Glomerular endothelial cell (primary cell): ENCODE results near the gene GLI3. TPM values are rescaled to one million over a fixed set of nuclear protein-coding genes. Genes with fewer than 3 reads are reported as not detected.

Experiments used
- DNase-seq: peaks from one replicate; pipeline ENCODE4 v3.0.0-alpha.2; 2011; ENCODE audit warnings: low read depth, low spot score; ENCODE audit errors: extremely low read depth
- total RNA-seq: library from RNA; depleted of rRNA; stranded (reverse); fragments of >200 nt; gene quantifications from 2 replicates; pipeline ENCODE4 v1.2.3, GENCODE V29; 2015

Gene GLI3
- total RNA-seq, 1 donor from 2014 or later = 10.9 TPM

DNA sequence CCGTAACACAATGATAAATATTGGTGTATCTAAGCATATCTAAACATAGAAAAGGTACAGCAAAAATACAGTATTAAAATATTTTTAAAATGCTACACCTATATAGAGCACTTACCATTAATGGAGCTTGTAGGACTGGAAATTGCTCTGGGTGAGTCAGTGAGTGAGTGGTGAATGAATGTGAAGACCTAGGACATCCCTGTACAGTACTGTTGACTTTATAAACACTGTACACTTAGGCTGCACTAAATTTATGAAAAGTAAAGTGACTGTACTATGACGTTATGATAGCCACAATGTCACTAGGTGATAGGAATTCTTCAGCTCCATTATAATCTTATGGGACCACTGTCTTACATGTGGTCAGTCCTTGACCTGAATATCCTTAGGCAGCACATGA, 147.0 kb downstream of the GLI3 start:
- DNase-seq = no peak

DNA sequence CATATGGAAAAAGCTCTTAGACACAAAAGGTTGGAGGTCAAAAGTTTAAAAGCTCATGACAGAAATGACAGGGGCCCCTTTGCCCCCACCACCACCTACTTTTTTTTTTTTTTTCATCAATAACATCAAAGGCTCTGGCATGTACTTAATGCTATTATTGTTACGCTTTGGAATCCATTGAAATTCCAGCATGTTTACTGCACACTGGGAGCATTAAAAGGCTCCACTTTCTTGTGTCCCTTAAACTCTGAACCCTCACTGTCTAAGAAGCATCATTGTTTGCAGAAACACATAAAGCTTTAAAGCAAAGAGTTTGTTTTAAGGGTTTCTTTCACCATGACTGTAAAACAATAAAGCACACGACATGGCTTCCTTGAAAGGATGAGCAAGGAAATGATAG, 149.4 kb downstream of the GLI3 start:
- no peak for DNase-seq

DNA sequence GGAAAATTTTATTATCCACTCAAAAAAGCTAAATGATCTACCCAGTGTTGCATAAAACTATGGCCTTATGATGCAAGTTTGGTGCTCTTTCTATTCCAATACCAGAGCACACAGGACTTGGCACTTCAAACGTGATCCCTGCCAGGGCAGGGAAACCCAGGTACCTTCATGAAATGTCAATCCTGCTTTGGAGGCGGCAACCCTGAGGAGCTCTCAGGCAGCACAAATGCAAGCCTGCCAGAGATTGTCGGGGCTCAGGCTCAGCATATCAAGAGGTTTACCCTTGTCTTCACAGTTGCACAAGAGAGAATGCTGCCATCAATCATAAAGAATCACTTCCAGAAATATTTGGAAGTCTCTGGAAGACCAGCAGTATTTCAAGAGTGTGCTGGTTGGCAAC, 151.5 kb downstream of the GLI3 start:
- DNase-seq = no peak

DNA sequence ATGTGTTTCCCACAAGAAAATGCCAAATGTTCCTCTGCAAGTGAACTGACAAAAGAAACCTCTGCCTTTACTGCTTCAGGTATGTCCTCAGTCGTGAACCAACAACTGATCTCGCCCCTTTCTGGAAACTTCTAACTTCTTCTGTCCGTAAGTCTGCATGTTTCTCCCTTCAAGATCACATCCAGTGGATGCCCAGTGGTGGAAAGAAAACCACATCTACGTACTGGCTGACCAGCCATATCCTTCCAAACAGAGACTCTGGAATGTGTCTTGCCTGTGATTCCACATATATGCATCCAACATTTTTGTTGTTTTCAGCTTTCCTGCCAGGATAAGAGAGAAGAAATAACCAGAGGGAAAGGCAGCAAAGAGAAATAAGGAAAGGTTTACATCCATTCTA, 152.7 kb downstream of the GLI3 start:
- DNase-seq = no peak

DNA sequence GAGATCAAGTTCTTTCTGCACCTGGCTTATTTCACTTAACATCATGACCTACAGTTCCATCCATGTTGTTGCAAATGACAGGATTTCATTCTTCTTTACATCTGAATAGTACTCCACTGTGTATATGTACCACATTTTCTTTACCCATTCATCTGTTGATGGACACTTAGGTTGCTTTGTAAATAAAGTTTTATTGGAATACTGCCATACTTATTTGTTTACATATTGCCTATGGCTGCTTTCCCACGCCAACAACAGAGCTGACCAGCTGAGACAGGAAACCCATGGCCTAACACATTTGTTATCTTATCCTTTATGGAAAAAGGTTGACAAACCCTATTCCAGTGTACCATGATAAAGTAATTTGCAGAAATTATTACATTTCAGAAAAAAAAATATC, 153.7 kb downstream of the GLI3 start:
- no peak for DNase-seq

DNA sequence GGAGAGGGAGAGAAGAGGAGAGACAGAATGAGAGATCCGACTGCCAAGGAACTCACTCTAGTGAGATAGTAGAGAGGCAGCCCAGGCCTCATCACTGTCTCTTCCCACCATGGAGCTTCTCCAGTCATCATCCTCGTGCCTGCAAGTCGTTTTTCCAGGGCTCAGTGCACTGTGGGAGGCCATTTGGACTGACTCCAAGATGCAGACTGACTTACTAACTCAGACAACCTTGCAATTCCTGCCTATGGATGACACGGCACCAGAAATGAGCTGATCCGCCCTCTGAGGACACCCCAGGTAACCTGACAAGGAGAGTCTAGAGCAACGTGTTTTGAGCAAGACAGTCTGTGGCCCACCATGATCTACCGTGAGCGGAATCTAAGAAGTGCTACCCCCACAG, 154.9 kb downstream of the GLI3 start:
- DNase-seq = no peak

DNA sequence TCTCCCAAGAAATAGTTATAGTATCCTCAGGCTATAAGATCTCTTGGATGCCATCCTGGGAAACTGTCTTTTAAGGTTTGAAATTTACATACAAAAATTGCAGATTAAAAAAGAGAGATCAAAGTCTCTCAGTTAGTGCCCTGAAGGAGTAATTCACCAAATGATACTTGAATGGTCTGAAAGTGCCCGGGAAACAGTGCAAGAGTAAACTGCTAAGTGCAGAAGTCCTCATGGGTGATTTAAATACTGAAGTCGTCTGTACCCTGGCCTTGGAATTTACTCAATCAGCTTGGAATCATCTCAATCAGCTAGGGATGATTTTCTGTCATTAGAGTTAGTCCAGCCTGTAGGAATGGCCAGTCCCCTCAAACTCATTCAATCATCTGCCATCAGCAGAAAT, 155.3 kb downstream of the GLI3 start:
- DNase-seq = no peak

DNA sequence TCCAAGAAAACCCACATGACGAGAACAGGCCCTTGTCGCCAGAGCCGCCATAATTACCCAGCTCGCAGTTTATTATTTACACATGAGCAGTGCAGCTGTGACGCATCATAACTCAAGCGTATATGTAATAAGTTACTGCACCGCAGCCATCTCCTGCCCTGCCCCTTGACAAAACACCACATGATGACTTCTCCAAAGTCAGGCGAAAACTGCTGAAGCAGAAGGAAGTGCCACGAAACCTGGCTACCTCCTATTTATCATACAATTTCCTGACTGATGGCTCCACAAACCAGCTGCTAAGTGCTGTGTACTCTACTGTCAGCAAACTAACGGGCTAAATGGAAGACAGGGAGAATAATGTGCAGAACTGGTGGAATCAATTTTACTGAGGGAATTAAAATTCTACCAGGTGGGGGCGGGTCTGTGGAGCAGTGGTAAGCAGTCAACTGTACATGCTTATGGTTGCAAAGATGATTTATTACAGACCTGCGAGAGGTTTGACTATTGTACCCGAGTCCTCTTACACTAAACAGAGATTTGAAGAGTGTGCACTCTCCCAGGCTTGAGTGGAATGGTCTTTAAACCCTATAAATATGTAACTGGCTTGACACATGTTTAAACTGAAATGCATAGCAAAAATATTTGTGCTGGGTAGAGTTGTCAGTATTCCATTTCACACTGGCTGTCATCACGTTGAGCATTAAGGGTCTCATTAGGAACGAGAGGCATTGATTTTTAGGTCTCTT, 156.0 kb downstream of the GLI3 start:
- no peak for DNase-seq

DNA sequence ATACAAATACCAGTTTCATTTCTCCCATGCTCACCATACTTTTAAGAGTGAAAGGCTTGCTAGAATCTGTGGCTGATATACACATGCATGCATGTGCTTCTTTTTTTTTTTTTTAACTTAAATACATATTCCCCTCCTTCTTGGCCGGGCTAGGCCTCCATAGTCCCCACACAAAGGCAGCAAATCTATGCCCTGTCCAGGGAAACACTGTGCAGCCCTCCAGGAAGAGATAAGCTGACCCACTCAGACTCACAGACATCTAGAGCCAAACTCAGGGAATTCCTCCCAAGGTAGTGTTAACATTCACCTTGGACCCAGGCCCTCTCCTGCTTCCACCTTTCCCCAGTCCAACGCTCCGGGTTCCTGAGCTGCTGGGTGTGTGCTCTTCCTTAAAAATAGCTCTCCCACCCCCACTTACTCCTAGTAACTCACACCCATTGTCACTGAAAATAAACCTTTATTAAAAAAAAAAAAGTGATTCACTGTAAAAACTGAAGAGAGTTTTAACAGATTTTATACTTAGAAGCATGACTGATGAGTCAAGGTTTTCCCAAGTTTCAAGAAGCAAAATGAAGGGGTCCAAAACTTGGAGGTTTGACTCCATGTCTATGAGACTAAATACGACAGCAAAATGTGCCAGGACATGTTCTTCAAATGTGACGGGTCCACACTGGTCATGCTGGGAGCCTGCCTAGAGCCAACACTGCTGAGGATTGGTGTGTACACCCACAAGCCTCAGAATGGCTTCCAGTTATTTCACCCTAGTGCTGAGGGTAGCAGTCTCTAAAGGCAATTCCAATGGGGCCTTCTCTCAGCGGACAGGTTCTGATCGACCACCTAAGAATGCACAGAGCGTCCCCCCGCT, 159.5 kb downstream of the GLI3 start:
- DNase-seq = no peak

DNA sequence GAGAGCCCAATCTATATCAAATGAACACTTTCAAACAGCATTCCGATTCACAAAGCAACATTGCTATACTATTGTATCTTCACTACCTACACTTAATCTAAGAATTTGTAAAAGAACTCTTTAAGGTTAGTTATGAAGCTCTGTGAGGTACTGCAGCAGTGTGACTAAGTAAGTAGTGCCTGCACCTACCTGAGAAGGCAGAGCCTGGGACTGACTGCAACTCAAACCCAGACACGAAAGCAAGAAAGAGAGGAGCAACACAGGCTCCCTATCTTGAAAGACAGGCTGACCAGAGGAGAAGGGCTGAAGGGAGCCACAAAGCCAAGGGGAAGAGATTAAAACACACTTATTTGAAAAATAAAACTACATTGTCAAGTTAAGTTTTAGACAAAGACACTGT, 160.1 kb downstream of the GLI3 start:
- DNase-seq = no peak

DNA sequence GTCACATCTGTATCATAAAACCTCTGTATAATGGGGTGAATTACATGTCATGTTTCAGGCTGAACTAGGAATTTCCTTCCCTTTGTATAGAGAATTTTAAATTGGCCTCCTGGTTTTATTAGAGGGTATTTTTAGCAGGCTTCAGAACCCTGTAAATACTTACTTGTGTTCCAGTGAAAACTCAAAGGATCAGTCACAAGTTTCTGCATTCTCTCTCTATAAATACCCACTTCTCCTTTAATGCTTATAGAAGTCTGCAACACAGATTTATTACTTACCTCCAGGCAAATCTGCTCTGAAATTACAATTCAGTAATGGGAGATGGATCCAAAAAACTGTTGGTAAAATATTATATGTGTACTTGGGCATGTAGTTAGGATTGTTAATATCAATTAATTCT, 161.6 kb downstream of the GLI3 start:
- DNase-seq = no peak

DNA sequence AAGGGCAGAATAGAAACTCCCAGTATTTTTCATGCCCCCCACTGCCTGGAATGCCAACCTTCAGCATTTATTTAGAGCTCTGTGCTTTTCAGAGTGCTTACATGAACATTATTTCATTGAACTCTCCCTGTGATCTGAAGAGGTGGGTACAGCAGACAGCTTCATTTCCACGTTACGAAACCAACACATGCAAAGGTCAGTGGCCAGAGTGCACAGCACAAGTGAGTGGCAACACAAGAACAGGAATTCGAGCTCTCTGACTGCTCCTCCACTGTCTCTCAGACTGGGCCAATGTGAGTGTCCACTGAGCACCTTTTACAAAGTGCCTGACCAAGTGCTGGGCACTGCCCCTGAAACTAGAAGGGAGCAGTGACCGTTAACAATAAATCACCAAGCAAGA, 162.9 kb downstream of the GLI3 start:
- no peak for DNase-seq

DNA sequence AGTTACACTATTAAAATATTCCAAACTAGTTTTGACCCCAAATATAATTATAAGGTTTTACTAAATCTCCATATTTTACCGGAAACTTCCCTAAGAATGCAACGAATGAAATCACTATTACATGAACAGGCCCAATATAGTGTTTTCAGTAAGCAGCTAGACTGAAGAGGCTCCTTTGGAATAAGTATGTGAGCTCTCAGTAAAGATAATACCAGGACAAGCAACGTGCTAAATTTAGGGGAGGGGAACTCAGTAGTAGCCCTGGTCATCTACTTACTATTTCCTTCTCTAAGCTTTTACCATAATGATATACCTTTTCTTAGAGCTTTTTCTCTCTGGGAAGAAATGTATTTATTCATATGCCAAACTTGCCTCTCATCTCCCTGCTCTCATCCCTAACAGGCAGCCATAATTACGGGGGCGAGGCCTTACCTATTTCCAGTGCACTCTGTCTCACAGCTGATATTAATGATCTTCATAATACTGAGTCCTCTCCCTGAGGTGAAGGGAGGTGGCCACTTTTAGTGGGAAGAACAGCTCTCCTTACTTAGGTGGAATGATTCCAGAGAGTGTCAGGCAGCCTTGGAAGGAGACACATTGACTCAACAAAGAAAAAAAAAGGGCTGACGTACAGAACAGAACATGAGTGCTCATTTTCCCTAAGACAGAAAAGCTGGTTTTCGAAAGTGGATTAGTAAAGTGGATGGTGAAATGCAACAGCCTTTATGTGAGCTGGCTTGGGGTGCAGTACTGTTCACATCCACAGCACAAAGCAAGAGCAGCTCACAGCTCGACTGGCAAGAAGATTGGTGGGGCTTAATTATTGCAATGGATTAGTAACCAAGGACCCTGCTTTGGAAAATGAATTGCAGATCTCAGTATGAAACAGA, 165.4 kb downstream of the GLI3 start:
- no peak for DNase-seq

DNA sequence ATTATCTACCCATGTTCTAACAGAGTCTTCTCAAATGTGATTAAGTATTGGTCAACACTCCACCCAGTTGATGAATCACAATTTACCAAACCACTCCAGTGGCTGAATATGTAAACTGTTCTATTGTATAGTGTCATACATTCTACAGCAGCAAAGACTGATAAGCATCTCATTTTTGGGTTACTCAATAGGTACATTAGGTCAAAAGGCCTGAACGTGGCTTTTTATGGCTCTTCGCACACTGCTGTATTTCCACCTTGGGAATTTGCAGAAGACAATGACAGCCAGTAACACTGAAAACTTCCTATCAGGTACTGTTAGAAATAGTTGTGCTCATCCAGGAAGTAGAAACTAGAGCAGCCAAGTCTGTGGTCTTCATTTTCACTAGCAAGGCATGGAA, 166.9 kb downstream of the GLI3 start:
- DNase-seq = no peak

DNA sequence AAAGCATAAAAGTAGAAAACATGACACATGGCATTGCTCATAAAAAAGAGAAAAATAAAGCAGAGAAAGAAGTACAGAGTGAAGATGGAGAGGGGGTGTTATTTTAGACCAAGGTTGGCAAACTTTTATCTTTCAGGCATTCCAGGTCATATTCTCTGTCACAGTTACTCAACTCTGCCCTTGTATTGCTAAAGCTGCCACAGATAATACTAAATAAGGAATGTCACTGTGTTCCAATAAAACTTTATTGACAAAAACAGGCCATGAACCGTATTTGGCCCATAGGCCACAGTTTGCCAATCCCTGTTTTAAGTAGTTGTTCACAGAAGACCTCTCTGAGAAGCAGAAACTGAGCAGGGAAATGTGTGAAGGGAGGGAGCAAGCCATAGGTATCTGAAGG, 167.4 kb downstream of the GLI3 start:
- no peak for DNase-seq

DNA sequence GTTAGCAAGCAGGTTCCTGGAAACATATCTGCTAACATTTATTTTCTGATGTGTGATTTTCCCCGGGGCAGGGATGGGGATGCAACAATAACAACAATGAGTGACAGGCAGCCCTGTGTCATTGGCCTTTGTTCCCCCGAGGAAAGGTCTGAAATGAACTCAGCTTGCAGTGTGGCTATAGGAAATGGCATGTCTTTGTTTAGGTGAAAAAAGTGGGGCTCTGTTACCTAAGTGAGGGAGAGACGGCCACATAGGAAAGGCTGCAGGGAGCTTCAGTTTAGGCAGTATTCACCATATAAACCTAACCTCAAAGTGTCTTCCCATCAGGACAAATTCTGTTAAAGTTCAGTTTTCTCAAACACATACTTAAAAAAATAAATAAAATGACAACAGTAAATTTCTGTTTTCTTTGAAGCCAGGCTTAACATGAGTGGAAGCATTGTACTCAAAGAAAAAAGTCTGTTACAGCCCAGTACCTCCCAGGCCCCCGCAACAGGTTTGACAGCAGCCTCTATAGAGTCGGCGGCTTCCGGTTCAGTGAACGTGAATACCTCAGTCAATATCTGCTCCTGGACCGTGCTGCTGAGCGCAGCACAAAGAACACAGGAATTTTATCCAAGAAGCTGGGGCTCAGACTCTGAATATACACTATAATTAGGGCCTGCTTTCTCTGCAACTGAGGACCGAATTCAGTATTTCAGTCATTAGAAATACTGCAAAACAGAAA, 168.3 kb downstream of the GLI3 start:
- DNase-seq = no peak

DNA sequence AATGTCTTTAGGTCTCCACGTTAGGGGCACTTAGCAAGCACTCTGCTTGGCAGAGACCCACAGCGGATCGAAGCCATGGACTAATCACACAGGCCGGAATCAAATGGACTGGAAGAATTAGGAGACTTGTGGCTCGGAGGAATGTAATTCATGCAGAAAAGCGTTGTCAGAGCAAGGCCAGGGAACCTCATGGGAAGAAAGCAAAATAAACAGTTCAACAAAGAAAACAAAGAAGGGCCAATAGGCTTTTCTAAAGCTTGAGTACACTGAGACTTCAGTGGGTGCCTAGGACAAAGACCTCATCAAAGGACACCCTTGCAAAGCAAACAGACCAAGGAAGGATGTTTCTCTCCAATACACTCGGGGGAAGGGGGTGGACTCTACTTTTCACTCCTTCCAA, 171.1 kb downstream of the GLI3 start:
- no peak for DNase-seq

DNA sequence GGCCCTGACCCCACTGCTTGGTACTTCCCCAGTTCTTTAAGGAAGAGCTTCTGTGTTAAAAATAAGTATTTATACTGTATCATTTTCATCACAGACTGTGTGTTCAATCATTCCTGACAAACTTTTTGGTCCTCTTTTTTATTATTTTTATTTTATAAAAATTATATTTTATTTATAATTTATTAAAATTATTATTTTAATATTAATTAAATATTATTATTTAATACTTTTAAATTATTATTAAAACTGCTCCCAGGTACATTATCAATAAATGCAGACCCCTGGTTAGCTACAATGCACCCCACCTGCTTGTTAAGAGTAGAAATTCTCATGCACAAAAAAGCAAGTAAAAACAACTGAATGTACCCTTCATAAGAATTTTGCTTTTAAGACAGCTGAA, 172.0 kb downstream of the GLI3 start:
- no peak for DNase-seq

DNA sequence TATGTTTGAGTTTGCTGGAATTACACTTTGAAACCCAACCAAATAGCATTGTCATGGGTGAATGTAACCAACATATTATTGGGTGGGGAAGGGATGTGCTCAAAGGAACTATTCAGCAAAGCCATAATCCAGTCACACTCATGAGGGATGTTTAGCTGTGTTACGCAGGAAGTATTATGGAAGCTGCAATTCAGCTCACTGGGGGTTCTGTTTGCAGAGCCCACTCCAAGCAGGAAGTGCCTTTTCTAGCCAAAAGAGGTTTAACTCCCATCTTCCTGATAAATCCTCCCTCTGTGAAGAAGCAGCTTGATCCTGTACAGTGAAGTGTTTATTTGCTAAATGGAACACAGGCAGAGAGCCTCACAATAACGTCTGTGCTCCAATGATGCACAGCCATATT, 172.5 kb downstream of the GLI3 start:
- DNase-seq = no peak

DNA sequence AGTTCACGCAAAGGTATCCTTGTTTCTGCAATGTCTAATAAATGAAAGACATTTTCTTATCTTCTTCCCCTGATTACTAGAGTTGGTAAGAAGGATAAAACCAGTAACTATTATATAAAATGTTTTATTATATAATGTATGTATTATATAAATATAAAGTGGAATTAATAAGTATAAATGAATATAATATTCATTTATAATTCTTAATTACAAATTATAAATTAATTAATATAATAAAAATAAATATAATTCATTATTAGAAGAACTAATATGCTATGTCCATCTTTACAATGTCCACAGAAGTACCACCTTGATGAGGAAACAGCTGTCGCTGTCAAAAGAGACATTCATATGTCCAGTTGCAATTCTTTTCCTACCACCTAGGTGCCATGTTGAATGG, 177.7 kb downstream of the GLI3 start:
- DNase-seq = no peak

DNA sequence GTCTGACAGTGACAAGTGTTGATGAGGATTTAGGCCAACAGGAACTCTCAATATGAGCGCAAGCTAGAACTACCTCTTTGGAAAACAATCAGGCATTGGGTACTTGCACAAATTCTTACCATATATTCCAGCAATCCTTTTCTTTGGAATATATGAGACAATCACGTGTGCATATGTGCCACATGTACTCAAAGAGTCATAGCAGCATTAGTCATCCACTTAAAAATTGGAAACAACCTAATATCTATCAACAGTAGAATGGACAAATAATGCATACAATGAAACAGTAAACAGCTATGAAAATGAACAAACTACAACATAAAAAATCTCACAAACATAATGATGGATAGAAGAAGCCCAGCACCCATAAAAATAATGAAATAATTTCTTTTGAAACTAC, 179.7 kb downstream of the GLI3 start:
- no peak for DNase-seq
